GM10847 (cell line): ENCODE measurements around the gene ADAMTS2.

Experiments used
- POLR2A ChIP-seq: IDR thresholded peaks from 2 replicates; pipeline ENCODE4 v1.6.1; 2011; ENCODE audit not compliant: insufficient read length; ENCODE audit errors: extremely low read depth

ADAMTS2 gene

GRCh38 chr5:179061025-179061424 is 284.2 kb downstream of the ADAMTS2 start:
- TF ChIP-seq POLR2A = no peak
